Heart left ventricle (tissue), 13 donors: ENCODE results near the gene LYZL1.

Experiments used
- POLR2A ChIP-seq, 2 donors: fragments of 450-650 bp; IDR thresholded peaks; one replicate each; pipeline ENCODE4 v1.6.1; 2017; ENCODE audit warnings: antibody characterized with exemption in 2 of 2, mild to moderate bottlenecking in 2 of 2, moderate library complexity in 2 of 2
- TF ChIP-seq, protein P1 (sequence below), 12 donors: fragments of 200-600 bp; sonication (generic) in 4 of 12; IDR thresholded peaks; one replicate each; pipeline versions ENCODE4 v1.5.0 to v1.8.0; 2018 to 2022; ENCODE audit warnings: antibody characterized with exemption in 12 of 12, mild to moderate bottlenecking in 5 of 12
- donor health status: ischemic (EF 13 %, LVEDD 7.1; RV severe dilation, severe dysfunction).
- donor health status: DM: no; HTN: yes; CAD: no.
- donor health status: DM: no; HTN: no; CAD: no.
- donor health status: ischemic (EF 25% LVEDD 6.9; RV normal size, moderate dysfunction).
- donor health status: ischemic (EF 25% LVEDD 5.7; RV mildly dilated, moderate dysfunction).
- donor health status: ischemic (EF 35%, LVEDD 5.7; RV mildly dilated, moderate dysfunction).
- donor health status: nonischemic (EF 11% LVEDD 7.7; RV severe dilation, severe dysfunction).
- donor health status: DM: yes; HTN: yes; CAD: no.
- donor health status: PGD.
- donor health status: ischemic (EF 29% LVEDD 5.4; RV normal size, mild dysfunction).
- donor health status: nonischemic (EF 23%, LVEDD 6.1; RV moderate dilation, normal function).

DNA sequence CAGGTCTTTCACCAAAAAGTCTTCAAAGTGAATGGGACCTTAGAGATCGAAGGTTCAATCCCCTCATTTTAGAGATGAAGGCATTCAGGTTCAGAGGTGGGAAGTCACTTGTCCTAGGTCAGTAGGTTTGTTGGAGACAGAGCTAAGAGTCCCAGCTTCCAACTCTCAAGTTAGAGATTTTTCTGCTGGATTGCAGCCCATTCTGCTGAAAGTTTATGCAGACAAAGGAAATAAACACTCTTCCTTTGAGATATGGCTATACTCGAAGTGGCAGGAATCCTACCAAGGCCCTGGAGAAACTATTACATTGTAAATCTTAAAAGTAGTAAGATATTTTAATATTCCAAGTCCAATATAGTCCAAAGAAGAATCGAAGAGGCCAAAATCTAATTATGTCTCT lies 64.4 kb downstream of the LYZL1 start:
- TF ChIP-seq POLR2A (IDR thresholded peaks at IDR 0.05), result no peak
- TF ChIP-seq, protein P1, sequence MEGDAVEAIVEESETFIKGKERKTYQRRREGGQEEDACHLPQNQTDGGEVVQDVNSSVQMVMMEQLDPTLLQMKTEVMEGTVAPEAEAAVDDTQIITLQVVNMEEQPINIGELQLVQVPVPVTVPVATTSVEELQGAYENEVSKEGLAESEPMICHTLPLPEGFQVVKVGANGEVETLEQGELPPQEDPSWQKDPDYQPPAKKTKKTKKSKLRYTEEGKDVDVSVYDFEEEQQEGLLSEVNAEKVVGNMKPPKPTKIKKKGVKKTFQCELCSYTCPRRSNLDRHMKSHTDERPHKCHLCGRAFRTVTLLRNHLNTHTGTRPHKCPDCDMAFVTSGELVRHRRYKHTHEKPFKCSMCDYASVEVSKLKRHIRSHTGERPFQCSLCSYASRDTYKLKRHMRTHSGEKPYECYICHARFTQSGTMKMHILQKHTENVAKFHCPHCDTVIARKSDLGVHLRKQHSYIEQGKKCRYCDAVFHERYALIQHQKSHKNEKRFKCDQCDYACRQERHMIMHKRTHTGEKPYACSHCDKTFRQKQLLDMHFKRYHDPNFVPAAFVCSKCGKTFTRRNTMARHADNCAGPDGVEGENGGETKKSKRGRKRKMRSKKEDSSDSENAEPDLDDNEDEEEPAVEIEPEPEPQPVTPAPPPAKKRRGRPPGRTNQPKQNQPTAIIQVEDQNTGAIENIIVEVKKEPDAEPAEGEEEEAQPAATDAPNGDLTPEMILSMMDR (IDR thresholded peaks at IDR 0.05), result no peak
